Fibroblast of skin of back (primary cell): ENCODE results near the gene ADRA2B.
"Not testable (repeated sequence)": the region's sequence is repeated elsewhere in the genome, so short reads cannot be mapped to it uniquely, and the experiment has no call there.

Source experiments
- DNase-seq: peaks from one replicate; pipeline ENCODE4 v3.0.0-alpha.2; 2013

ADRA2B gene

DNA sequence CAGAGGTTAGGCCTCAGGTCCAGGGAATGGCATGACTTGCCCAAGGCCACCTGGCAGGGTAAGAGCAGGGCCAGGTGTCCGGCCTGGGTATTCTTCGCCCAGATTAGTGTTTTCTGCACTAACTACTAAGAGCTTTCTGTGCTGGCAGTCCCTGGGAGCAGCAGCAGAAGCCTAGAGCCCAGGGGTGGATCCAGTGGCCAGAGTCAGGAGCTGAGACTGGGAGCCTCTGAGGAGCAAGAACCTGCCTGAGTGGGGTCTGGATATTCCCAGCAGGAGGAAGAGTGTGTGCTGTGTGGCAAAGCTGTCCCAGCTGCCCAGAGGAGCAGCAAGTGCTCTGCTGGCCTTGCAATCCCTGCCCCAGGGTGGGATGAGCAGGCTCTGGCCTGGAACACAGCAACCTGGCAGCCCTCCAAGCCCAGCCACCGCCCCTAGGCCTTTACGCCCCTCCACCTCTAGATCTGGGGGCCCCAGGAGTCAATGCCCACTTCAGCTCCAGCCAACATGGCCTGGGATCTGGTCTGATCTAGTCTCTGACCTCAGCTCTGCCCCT is 50.9 kb downstream of the ADRA2B start:
- no peak for DNase-seq

DNA sequence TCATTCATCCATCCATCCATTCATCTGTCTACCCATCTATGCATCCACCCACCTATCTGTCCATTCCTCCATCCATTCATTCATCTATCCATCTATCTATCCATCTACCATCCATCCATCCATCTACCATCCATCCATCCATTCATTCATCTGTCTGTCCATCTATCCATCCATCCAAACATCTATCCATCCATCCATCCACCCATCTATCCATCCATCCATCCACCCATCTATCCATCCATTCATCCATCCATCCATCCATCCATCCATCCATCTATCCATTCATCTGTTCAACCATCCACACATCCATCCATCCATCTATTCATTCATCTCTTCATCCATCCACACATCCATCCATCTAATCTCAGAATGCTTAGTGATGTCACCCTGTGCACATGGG is 51.6 kb downstream of the ADRA2B start:
- DNase-seq, result not testable (repeated sequence)

DNA sequence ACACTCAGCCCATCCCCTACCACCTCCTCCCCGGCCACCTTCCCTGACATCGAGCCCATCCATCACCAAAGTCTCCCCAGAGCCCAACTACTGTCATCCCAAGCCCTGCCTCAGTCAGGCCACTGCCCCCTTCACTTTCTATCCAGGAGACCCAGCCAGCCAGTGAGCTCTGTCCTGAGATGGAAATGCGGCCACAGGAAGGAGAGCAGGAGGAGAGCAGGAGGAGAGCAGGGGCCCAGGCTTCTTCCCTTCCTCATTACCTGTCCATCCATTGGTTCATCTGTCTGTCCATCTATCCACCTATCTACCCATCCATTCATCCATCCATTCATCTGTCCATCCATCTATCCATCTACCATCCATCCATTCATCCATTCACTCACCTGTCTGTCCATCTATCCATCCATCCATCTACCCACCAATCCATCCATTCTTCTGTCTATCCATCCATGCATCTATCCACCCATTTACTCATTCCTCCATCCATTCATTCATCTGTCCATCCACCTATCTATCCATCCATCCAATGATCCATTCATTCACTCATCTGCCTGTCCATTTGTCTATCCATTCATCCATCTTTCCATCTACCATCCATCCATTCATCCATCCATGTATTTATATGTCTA is 52.2 kb downstream of the ADRA2B start:
- DNase-seq, result not testable (repeated sequence)

GRCh38 chr2:96063116-96063899 is 53.1 kb downstream of the ADRA2B start:
- DNase-seq, result peak; percentile 64
